HPDE6-E6E7 (cell line): ENCODE measurements around the gene SH3GLB1.
"Not testable (repeated sequence)": the region's sequence is repeated elsewhere in the genome, so short reads cannot be mapped to it uniquely, and the experiment has no call there.

Experiments
- DNase-seq: peaks from one replicate; pipeline ENCODE4 v3.0.0; 2011; ENCODE audit warnings: missing footprints; ENCODE audit errors: extremely low spot score

SH3GLB1 gene

DNA sequence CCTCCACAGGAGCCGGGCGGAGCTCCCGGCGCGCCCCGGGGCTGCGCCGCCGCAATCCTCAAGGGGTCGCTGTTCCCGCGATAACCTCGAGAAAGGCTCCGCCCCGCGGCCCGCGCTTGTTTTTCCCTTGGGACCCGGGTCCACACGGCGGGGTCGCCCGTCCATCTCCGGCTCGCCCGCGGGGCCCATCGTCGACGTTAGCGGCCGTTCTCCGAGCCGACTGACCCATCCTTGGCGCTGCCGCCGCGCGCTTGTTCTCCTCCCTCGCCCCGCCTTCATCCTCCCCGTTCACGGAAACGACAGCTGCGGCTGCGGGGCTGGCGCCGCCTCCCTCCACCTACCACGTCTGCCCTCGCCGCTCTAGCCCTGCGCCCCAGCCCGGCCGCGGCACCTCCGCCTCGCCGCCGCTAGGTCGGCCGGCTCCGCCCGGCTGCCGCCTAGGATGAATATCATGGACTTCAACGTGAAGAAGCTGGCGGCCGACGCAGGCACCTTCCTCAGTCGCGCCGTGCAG is at the start of gene SH3GLB1:
Gene SH3GLB1, plus strand, starts transcription at position 119 of the 514 bp plus-strand sequence. Its CDS starts 324 bp downstream, at position 443.
- peak; percentile 79 for DNase-seq

DNA sequence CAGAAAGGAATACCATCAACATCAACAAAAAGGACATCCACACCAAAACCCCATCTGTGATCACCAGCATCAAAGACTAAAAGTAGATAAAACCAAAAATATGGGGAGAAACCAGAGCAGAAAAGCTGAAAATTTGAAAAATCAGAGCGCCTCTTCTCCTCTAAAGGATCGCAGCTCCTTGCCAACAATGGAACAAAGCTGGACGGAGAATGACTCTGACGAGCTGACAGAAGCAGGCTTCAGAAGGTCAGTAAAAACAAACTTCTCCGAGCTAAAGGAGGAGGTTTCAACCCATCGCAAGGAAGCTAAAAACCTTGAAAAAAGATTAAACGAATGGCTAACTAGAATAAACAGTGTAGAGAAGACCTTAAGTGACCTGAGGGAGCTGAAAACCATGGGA is 46.0 kb upstream of the SH3GLB1 start:
- DNase-seq, result not testable (repeated sequence)

DNA sequence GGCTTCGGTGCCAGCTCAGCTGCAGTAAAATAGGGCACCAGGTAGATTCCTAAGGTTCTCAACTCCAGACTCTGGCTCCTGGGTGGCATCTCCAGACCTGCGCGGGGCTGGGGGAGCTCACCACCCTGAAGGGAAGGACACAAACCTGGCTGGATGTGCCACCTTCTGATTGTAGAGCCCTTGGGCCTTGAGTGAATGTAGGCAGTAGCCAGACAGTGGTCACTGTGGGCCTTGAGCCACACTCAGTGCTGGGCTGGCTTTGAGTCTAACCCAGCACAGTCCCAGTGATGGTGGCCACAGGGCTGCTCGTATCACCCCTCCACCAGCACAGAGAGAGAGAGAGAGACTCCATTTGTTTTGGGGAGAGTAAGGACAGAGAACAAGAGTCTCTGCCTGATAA is 38.0 kb upstream of the SH3GLB1 start:
- DNase-seq, result no peak

DNA sequence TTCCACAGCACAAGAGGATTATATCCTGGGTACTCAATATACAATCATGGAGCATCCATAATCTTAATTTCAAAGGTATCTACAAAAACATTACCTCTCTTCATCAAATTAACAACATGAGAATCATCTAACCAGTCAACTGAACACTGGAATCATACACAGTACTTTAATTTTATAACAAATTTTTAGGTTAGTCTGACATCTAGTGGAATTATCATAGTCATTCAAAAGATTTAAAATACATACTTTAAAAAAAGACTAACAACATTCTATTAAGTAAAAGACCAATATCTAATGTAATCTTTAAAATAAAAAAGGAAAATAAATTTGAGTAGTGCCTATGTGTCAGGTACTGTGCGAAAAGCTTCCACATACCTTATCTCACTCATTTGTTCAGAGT is 16.8 kb upstream of the SH3GLB1 start:
- peak; percentile 9 for DNase-seq

DNA sequence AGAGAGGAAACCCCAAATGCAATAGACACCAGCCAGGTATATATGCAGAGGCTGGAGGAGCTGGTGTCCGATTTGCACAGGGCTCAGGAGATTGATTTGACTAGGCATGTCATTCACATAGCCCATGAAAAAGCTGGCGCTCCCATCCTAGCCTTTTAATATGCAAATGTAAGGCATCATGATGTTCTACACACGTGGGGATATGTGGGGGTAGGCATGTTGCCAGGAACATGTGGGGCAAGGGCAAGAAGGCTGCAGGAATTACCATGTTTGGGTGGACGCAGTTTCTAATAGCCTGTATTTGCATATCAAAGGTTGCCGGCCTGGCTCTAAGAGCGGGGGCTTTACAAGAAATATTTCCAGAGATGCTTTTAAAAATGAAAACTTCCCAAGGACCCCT is 11.7 kb upstream of the SH3GLB1 start:
- DNase-seq, result no peak

DNA sequence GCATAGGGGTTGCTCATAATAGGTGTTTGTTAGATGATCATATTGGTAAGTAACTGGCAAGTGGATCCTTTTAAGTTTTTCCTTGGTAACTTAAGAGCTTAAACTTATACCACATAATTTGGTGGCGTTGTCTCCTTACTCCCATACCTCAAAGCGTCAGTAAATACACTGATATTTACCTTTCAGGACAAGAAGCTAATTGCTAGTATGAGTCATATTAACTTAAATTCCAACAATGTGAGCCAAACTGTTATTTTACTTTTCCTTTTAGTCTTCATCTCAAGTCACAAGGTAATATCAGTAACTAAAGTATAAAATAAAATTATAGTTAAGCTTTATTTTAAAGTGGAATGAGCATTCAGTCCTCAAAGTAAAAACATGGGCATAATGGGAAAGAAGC is 9.0 kb upstream of the SH3GLB1 start:
- DNase-seq, result no peak

DNA sequence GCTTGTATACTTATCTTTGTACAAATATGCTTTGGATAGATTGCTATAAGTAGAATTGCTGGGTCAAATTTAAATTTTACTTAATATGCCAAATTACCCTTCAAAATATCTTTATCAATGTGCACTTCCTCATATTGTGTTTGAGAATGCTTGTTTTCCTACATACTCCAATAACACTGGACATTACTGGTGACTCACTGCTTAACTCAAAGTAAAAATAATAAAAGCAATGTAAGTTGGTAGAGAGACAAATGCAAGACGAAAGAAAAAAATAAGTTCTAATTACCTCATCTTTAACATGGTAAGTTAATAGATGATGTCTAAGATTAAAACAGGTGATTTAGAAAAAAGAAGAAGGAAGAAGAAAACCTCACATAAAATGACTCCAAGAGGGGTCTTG is 7.9 kb upstream of the SH3GLB1 start:
- no peak for DNase-seq

DNA sequence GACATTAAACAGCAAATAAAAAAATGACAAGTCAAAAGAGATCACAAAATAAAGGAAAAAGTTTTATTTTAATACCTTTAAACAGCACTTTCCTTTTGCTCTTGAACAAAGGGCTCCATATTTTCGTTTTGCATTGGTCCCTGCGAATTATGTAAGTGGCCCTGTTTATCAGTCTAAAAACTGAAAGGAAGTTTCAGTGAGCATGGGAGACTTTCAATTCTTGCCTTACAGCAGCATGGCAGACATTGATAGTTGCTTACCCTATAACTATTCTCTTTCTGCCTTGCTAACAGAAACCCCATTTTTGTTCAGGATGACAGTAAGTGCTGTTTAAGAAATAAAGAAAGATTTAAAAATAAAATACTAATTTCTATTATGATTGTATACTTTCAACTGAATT is 5.2 kb upstream of the SH3GLB1 start:
- no peak for DNase-seq

DNA sequence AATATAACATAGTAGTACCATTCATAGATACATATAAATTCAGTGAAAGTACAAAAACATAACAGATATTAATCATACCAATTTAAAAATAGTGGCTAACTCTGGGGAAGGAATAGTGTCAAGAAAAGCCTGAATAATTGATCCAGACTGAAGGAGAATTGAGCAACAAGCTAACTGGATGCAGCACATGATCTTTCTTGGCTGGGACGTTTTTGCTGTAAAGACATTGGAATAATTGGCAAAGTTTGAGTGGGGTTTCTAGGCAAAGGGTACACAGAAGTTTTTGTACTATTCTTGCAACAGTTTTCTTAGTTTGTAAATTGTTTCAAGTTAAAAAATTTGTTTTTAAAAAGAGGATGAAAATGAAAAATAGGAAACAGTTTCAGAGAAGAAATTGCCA is 2.6 kb upstream of the SH3GLB1 start:
- no peak for DNase-seq

DNA sequence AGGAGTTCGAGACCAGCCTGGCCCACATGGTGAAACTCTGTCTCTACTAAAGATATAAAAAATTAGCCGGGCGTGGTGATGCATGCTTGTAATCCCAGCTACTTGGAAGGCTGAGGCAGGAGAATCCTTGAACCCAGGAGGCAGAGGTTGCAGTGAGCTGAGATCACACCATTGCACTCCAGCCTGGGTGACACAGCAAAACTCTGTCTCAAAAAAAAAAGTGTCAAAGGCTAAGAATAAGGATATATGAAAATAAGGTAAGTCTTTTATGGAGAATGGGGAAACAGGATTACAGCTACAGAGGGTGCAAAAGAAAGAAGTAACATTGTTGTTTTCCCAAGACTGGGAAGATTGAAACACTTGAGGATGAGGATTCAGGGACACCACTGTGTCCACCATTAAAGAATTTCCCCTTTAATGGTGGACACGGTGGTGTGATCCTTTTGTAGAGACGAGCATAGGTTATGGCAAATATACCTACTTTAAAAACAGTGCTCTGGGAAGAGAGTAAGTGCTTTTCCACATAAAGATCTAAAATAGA is 1.4 kb upstream of the SH3GLB1 start:
- DNase-seq, result not testable (repeated sequence)

DNA sequence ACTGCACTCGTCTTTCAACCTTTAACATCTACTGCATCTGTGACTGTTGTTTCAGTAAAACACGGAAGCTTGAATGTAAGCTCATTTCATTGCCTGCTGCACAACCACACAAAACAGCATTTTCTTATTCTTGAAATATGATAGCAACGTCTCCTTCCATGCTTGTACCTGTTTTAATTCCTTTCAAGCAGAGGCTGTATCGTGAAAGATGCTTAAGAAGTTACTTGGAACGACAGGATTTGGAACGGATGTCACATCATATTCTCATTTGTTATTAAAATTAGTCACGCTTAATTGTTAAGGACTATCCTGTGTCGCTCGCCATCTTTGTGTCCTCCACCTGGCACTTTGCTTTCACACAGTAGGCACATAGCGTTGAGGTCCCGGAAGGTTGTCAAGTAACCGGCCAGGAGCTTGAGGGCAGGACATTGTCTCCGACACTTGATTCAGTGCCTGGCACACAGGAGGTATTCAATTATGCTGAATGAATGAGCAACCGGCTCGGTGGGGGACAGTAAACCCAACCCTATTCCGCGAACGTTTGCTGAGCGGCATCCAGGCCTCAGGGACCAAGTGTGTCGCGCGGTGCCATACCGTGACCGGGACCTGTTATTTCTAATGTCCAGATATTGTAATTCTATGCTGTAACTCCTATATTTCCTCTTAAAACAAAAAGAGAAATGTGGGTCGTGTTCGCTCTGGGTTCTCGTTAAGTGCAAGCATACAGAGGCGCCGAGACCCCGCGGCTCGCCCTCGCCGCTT is 499 bp upstream of the SH3GLB1 start:
- DNase-seq, result no peak

DNA sequence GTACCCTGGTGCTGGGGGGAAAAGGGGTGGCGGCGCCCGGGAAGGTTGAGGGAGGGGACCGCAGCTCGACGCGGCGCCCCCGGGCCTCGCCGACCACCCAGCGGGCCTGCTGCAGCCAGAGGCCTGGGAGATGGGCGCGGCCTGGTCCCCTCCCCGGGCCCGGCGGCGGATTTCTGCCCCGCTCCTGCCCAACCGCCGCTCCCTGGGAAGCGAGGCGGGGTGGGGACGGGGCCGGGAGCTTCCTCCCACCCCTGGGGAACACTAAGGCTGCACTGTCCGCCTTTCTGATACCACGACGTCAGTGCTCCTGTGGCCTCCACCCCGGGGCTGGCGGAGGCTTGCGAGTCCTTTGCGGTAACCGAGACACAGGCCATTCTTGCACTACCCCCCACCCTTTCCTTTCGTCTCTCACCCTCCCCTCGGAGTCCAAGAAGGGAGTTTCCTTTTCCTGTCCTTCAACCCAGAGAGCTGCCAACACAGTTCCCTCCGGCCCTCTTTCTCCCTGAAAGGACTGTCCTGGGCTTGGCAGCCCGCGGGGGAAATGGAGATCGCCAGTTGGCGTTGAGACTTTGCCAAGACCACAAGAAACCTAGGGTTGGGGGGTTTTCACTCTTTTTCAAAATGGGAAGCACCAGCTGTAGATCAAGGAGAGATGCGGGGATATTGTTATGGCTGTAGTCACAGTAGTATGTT is 742 bp downstream of the SH3GLB1 start:
- peak; percentile 47 for DNase-seq

DNA sequence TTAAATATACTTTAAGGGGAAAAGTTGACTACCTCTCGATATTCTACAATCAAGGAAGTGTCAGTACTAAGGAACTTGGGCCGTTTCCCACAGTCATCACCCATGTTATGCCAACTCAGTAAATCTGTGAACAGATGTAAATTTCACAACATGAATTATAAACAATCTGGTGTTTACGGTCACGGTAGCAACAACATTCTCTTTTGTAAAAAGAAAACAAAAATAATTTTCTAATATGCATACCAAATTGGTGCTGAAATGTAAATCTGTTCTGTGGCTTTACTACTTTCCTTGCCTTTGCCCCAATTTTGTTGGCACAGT is 1.2 kb downstream of the SH3GLB1 start:
- no peak for DNase-seq

DNA sequence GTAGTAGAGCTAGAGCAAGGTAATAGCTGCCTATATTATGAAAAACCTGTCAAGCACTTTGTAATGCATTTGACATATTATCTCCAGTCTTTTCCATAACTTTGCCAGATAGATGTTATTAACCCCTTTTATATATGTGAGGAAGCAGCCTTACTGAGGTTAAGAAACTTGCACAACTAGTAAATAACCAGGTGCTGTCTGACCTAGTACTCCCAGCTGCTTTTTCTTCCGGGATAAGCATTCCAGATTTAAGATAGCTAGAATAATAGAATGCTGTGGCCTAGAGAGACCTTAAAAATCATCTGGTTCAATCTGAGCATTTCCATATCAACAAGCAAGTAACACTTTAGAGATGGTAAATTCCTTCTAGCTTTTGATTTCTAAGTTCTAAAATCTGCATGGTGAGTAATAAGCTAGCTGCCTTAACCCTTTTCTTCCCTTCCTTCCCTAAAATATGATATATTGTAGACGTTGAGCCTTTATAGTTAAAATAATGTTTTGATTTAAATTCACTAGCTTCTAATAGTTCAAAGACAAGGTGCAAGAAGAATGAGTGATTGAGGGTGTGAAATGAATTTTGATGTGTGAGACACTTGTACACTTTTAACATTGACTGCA is 1.8 kb downstream of the SH3GLB1 start:
- DNase-seq, result no peak

DNA sequence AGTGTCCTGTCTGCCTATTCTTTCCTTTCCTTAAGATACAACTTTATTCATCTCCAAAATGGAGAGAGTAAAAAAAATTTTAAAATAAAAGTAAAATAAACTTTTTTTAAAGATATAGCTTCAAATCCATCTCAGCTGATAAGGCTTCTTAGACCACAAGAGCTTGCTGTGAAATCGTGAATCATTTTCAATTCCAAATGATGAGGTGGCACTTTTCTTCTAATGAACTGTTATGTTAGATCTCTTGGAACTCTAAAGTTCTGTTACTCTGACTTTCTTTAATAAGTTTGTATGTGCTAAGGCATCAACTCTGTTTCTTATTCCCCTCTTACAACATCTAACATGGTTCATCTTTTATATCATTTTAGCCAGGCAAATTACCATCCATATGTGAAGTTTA is 4.5 kb downstream of the SH3GLB1 start:
- DNase-seq, result no peak

DNA sequence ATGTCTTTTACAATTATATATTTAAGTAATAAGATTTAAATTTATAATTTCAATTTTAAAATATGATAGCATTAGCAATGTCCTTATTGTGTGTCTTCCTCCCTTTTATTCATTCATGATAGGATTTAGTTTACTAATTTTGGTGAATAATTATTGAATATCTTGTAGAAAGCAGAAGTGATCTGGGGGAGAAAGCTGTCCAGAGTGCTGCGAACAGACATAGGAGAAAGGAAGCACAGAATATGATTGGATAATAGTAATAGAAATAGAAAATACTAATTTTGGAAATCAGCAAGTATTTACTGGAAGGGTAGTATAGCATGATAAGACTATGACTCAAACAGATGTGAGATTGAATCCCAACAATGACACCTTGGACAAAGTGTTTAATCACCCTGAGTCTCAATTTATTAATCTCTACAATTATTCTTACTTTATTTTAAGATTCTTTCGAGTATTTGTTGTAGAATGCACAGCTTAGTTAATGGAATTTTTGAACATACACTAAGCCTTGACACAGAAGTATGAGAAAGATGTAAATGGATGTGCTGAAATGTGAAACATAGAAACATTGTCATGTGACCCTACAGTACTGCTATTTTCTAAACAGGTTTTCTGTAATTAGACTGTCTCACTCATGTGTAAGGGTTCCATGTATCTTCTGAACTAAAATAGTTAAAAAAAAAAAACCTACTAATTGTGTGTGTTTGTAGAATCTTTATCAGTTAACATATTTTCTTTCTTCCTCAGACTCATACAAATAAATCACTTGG is 7.9 kb downstream of the SH3GLB1 start:
- DNase-seq, result no peak

DNA sequence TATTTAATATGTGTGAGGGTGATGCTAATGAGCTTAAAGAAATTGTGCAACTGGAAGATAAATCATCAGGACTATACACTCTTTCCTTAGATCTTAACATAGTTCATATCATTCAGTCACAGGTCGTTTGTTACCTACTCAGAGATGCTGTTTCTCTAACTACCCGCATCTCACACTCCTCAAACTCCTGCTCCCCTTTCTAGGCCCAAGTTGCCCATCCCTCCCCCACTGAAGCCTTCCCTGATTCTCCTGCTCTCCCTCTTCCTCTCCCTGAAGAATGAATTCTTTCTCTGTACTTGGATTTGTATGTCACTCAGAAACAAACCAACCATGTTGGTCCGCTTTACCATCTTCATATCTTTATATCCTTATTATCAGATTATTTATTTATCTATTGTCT is 9.1 kb downstream of the SH3GLB1 start:
- DNase-seq, result no peak

DNA sequence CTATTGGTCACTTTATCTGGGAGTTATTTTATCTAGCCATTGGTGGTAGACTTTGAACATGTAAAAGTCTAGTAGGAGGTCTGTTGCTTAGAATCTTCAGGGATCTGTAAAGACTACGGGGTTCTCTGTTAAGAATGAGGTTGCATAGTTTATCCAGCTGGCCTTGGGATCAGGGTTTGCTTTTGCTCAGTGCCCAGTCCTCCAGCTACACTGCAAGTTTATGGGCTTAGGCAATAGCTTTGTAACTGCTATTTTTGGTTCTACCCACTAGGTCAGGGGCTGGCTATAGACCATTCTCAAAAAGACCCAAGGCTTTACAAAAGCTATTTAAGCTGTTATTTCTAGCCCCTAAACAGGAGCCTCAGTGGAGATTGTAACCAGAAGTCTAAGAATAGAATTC is 9.8 kb downstream of the SH3GLB1 start:
- no peak for DNase-seq

DNA sequence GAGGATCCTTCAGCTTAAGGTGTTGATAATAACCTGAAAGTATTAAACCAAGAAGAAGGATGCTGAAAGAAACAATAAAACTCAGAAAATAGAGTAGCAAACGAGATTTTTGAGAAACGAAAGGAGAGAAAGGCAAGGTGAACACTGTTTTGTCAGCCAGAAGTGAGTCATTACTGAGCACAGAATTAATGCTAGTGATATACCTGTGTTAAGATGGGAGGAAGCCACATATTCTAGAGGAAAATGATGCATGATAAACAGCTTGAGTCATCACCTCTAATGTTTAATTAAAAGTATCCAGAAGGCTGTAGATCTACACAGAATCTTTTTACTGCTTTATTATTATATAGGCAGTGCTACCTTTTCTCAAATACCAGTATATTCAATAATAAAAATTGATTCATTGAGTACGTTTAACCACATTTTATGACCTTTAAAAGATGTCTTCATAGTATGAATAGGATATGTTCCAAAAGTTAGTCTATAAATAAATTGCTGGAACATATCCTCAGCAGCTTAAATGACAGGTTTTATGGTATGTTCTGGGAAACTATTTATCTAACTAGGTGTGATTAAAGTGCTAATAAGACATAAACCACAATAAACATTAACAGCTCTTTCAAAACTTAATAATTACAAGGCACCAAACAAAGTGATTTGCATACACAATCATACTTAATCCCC is 10.3 kb downstream of the SH3GLB1 start:
- peak; percentile 42 for DNase-seq

DNA sequence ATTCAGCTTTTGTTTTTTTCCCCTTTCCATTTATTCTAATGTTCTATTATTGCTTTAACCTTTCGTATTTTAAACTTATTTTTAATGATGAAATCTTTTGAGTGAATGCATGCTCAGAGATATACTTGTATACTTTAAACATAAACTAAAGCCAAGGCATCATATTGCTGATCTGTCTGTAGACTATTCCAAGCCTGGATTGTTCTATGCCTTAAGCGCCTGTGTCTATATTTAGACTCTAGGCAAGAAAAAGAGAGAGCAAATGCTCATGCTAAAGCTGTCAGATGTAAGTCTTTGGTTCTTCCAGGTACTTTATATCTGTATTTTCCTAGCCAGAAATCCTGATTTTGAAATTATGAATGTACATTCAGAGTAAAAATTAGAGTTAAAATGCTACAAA is 14.4 kb downstream of the SH3GLB1 start:
- DNase-seq, result no peak

DNA sequence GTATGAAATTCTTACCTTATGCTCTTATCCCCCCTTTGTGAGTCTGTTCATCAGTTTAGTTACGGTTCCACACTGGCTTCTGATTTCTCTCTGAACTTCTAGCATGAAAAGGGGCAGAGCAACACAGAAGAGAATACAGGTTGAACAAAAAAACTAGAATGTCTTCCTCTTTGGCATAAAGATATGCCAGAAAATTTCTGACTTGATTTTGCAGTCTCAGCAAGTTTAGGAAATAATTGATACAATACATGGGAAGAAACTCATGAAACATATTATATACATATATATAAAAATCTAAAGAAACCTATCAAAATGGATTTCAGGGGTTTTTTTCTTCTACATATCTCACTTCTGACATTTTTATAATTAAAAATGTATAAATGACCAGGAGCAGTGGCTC is 27.0 kb downstream of the SH3GLB1 start:
- DNase-seq, result no peak
